Hypothalamus (tissue), 51 donors: ENCODE results near the gene KDSR.

ENCODE experiments used
- DNase-seq, 51 donors: peaks; one replicate each; lab custom pipeline; 2025; lab: John Stamatoyannopoulos, UW

Gene KDSR

GRCh38 chr18:63311118-63312018, 55.6 kb downstream of the KDSR start:
- no peak for DNase-seq

GRCh38 chr18:63309422-63309821, 57.6 kb downstream of the KDSR start:
- DNase-seq = no peak

- DNase-seq = peak in 2 of 51 donors; percentile 21 to 34
These were observed 59.3 kb downstream of the KDSR start for GRCh38 chr18:63307551-63308200.

GRCh38 chr18:63306819-63307550, 60.0 kb downstream of the KDSR start:
- DNase-seq = no peak

GRCh38 chr18:63306249-63306648, 60.8 kb downstream of the KDSR start:
- no peak for DNase-seq

GRCh38 chr18:63303547-63303946, 63.5 kb downstream of the KDSR start:
- no peak for DNase-seq

- DNase-seq = no peak
These were observed 64.2 kb downstream of the KDSR start for GRCh38 chr18:63302636-63303405.

- DNase-seq = no peak
These were observed 64.8 kb downstream of the KDSR start for GRCh38 chr18:63302220-63302619.

- DNase-seq = no peak
These were observed 65.6 kb downstream of the KDSR start for GRCh38 chr18:63301434-63301833.

- DNase-seq = no peak
These were observed 66.9 kb downstream of the KDSR start for GRCh38 chr18:63299837-63300745.

- no peak for DNase-seq
These were observed 68.3 kb downstream of the KDSR start for GRCh38 chr18:63298400-63299365.

- DNase-seq = peak in 21 of 51 donors; percentile 8 to 63 (median 39)
These were observed 69.2 kb downstream of the KDSR start for GRCh38 chr18:63297687-63298399.

GRCh38 chr18:63293935-63294334, 73.1 kb downstream of the KDSR start:
- peak in 17 of 51 donors; percentile 3 to 67 (median 44) for DNase-seq

GRCh38 chr18:63292831-63293683, 73.9 kb downstream of the KDSR start:
- DNase-seq = no peak

- no peak for DNase-seq
These were observed 75.7 kb downstream of the KDSR start for GRCh38 chr18:63291278-63291677.

- peak in 1 of 51 donors; percentile 15 for DNase-seq
These were observed 76.2 kb downstream of the KDSR start for GRCh38 chr18:63290821-63291200.
